GM19193 (cell line): ENCODE data around the gene OVCH2.

Experiments used
- POLR2A ChIP-seq: IDR thresholded peaks from 4 replicates; pipeline ENCODE4 v1.6.1; 2011; ENCODE audit not compliant: insufficient read depth, insufficient read length; ENCODE audit errors: extremely low read depth

Gene OVCH2

GRCh38 chr11:7706377-7706776 lies at the start of gene OVCH2:
Gene OVCH2, minus strand, starts transcription at chr11:7706477. Its CDS starts 83 bp downstream, at chr11:7706394.
- no peak for TF ChIP-seq POLR2A

- no peak for TF ChIP-seq POLR2A
Measured at GRCh38 chr11:7749456-7749855, 43.2 kb upstream of the OVCH2 start.

DNA sequence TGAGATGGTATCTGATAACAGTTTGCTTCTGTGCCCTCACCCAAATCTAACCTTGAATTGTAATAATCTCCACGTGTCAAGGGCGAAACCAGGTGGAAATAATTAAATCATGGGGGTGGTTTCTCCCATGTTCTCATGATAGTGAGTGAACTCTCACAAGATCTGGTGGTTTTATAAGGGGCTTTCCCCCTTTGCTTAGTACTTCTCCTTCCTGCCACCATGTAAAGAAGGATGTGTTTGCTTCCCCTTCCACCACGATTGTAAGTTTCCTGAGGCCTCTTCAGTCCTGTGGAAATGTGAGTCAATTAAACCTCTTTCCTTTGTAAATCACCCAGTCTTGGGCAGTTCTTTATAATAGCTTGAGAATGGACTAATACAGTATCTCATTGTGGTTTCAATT lies 8.5 kb upstream of the OVCH2 start:
- TF ChIP-seq POLR2A, result no peak

DNA sequence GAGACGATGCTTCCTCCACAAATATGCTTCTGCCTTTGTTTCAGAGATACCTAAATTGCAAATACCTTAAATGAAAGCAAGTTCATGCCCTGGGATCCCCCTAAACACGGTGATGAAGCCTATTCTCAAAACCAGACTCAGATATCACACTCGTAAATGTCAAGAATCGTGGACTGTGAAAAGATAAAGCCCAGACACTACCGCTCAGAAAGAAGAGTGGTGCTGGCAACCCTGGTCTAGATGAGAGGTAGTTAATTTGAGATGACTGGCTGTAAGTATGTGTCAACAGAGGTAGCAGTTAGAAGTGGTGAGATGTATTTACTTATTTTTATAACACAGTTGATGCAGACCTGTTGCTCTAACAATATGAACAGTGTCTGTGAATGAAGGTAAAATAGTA lies 2.5 kb downstream of the OVCH2 start:
- no peak for TF ChIP-seq POLR2A

- no peak for TF ChIP-seq POLR2A
Measured at GRCh38 chr11:7696424-7696823, 9.9 kb downstream of the OVCH2 start.

DNA sequence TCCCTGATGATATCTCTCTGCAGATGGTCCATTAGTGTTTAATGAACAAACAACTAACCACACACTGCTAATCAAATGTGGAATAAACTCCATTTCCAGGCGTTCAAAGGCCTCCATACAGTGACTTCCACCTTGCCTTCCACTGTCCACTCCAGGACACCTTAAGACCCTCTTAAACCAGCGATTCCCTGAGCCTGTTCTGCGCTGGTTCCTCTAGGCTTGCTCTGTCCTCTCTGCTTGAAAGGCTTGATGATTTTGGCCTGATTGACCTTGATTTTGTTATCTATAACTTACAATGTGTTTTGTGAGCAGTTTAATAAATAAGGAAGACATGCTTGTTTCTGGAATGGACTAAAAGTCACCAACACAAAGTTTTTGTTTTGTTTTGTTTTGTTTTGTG lies 12.0 kb downstream of the OVCH2 start:
- no peak for TF ChIP-seq POLR2A

GRCh38 chr11:7692426-7692825 lies 13.9 kb downstream of the OVCH2 start:
- TF ChIP-seq POLR2A, result no peak

DNA sequence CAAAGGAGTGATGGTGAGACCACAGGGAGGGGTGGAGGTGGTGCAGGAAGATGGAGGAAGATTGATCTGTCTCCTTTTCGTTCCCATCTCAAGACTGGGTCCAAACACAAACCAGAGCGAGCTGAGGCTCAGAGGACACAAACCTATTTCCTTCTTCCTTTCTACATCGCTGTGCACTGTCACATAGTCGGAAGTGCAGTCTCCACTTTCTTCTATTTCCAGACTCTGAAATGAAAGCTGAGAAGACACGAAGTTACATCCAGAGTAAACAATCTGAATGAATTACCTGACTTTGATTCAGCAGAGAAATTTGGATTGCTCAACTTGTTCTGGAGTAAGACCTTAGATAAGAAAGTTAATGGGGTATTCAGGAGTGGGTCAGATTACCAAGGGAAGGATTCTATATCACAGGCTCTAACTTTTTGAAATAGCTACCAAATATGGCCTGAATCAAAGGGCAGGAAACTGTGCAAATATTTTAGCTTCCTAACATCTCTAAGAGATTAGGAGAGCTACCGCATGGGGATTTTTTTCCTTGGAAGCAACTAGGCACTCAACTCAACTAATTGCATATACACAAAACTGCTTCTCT lies 14.4 kb downstream of the OVCH2 start:
- TF ChIP-seq POLR2A, result no peak

GRCh38 chr11:7690648-7691047 lies 15.6 kb downstream of the OVCH2 start:
- TF ChIP-seq POLR2A, result no peak

GRCh38 chr11:7689239-7689638 lies 17.0 kb downstream of the OVCH2 start:
- TF ChIP-seq POLR2A, result no peak

DNA sequence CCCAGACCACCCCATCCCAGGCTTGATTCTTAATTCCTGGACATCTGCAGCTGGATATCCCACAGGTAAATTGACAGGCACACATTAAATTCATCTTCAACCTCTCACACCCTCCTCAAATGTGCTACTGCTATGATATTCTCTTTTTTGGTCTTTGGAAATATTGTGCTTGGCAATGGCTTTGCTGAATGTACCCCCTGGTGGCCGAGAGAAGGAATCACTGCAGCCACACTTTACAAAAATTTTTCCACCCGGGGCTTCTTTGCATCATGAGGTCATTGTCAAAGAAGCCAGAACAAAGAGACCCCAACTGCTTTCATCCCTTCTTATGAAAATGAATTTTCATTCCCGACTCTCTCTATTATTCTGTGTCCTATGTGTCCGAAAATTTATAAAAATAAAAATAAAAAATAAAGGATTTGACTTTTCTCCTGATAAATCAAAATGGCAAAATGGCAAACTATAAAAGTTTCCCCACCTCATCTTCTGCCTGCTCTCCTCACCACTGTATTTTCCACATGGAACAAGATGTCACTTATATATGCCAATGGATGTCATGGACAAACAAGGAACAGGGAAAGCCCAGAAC lies 17.9 kb downstream of the OVCH2 start:
- TF ChIP-seq POLR2A, result no peak

- TF ChIP-seq POLR2A, result no peak
Measured at GRCh38 chr11:7687386-7687785, 18.9 kb downstream of the OVCH2 start.

- TF ChIP-seq POLR2A, result no peak
Measured at GRCh38 chr11:7686761-7687160, 19.5 kb downstream of the OVCH2 start.

GRCh38 chr11:7683571-7683970 lies 22.7 kb downstream of the OVCH2 start:
- TF ChIP-seq POLR2A, result no peak

- no peak for TF ChIP-seq POLR2A
Measured at GRCh38 chr11:7677796-7678201, 28.5 kb downstream of the OVCH2 start.

DNA sequence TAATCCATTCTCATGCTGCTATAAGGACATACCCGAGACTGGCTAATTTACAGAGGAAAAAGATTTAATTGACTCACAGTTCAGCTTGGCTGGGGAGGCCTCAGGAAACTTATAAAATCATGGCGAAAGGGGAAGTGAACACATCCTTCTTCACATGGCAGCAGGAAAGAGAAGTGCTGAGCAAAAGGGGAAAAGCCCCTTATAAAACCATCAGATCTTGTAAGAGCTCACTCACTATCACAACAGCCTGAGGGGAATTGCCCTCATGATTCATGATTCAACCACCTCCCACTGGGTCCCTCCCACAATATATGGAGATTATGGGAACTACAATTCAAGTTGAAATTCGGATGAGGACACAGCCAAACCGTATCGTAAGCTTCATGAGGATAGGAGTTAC lies 29.2 kb downstream of the OVCH2 start:
- TF ChIP-seq POLR2A, result no peak

DNA sequence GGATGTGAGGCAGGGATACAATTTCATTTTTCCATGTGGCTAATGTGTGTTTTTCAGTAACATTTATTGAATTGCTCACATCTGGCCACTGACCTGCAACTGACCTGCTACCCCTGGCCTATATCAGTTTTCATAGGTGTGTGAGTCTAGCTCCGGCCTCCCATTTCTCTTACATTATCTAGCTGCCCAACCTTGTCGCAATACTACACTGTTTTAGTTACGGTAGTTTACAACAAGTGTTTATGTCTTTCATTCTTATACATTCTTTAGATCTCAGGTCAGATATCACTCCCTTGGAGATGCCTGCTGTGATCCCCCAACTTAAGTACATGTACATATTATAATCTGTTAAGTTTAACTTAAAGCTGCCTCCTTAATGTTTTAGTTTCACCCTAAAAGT lies 30.6 kb downstream of the OVCH2 start:
- no peak for TF ChIP-seq POLR2A
